Measurements from ENCODE around the gene PARD3. TPM values are rescaled to one million over a fixed set of nuclear protein-coding genes. Genes with fewer than 3 reads are reported as not detected.
A peak's percentile ranks its signal among the peaks of the same experiment; 100 is the strongest.
"Not testable (repeated sequence)": the region's sequence is repeated elsewhere in the genome, so short reads cannot be mapped to it uniquely, and the experiment has no call there.

The PARD3 gene
- total RNA-seq, 1 donor from 2014 or later: 29.4 TPM

DNA sequence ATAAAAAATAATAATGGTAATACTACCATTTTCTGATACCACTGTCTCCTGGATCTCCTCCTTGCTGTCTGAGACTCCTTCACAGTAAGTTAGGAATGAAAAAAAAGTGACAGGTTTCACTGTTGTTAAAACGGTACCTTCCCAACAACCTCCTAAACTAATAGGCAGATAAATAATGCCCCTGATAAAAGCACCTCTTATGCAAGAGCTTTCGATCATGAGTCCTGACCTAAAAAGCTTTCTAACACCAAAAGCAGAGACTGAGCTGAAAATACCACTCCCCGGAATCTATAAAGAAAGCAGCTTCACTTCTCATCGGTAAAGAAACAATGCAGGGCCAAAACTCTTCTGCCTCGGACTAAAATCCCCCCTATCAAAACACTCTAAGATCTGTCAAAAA lies 14.5 kb downstream of the PARD3 start:
- no peak for DNase-seq (ENCODE audit: low read depth in 2 of 2)

DNA sequence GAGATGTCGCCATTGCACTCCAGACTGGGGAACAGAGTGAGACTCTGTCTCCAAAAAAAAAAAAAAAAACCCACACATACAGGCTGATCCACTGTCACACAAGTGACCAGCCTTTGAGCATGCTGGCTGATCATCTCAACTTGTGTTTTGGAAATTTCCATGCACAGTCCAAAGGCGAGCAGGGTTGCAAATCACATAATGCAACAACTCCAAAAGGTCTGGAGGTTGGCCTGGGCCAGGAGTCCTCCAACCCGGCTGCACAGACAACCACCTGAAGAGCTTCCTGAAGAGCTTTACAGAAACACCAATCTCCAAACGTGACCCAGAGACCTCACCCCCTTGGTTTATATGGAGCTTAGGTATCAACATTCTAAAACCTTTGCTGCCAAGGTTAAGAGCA lies 16.4 kb downstream of the PARD3 start:
- no peak for DNase-seq (ENCODE audit: low read depth in 2 of 2)

DNA sequence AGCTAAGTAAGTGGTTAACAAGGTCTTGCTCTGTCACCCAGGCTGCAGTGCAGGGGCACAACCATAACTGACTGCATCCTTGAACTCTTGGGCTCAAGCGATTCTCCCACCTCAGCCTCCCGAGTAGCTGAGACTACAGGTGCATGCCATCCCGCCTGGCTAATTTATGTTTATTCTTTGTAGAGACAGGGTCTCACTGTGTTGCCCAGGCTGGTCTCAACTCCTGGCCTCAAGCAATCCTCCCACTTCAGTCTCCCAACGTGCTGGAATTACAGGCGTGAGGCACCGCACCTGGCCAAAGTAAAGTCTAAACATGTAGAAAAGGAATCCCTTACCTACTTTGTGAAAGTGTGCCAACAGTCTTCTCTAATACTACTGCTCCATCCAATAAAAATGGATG lies 17.9 kb downstream of the PARD3 start:
- no peak for DNase-seq (ENCODE audit: low read depth in 2 of 2)

DNA sequence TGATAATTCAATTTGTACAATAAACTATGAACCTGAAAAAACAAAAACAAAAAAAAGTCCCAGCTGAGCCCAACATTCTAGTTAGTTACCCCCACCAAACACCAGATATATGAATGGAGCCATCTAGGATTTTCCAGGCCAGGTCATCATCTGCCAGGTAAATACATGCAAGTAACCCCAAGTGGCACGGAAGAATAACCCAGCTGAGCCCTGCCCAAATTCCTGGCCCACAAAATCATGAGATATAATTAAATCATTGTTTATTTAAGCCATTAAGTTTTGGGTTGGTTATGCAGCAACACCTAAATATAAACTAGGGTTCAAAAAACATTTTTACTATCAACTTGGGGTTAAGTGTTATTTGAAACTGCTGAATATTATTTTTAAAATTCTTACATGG lies 19.0 kb downstream of the PARD3 start:
- no peak for DNase-seq (ENCODE audit: low read depth in 2 of 2)

DNA sequence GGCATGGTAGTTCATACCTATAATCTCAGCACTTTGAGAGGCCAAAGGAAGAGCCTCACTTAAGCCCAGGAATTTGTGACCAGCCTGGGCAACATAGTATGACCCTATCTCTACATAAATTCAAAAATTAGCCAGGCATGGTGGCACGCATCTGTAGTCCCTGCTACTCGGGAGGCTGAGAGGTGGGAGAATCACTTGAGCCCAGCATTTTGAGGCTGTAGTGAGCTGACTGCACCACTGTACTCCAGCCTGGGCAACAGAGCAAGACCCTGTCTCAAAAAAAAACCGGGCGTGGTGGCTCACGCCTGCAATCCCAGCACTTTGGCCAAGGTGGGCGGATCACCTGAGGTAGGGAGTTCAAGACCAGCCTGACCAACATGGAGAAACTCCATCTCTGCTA lies 19.8 kb downstream of the PARD3 start:
- DNase-seq (ENCODE audit: low read depth in 2 of 2): no peak

DNA sequence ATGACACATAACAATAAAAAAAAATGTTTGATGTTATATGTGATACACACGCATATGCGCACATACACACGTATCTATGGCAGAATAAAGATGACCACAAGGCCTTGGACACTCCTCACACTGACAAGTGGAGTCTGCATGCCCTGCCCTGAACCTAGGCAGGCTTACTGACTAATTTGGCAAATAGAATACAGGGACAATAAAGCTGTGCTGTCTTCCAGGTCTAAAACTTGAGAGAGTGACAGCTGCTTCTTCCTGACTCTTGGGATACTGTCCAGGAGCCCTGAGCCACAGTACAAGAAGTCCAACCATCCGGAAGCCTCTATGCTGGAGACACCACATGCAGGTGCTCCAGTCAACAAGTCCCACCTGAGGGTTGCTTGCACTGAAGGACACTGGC lies 20.3 kb downstream of the PARD3 start:
- no peak for DNase-seq (ENCODE audit: low read depth in 2 of 2)

DNA sequence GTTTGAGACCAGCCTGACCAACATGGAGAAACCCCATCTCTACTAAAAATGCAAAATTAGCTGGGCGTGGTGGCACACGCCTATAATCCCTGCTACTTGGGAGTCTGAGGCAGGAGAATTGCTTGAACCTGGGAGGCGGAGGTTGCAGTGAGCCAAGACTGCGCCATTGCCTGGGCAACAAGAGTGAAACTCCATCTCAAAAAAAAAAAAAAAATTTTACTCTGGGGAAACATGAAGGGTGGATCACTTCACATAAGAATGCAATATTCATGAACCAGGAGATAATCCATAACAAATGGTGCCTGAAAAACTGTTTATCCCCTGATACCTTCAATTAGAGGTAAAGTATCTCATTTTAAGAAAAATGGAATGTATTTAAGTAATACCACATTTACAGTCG lies 21.5 kb downstream of the PARD3 start:
- DNase-seq (ENCODE audit: low read depth in 2 of 2): not testable (repeated sequence)

DNA sequence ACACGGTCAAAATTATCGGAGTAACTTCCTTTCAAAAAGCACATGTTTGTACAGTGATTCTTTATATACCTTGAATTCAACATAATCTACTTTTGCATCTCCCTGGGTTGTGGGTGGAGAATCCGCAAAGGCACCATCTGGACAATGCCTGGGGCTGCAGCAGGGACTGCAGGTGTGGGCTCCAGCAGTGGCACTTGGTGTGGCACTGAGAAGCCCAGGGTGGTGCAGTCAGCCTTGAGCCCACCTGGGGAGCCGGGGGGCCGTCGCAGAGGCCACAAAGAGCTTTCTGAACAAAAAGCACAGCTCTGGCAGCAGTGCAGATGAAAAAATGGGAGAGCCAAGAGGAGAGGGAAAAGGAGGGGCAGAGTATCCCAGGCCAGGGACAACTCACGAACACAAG lies 22.2 kb downstream of the PARD3 start:
- no peak for DNase-seq (ENCODE audit: low read depth in 2 of 2)

DNA sequence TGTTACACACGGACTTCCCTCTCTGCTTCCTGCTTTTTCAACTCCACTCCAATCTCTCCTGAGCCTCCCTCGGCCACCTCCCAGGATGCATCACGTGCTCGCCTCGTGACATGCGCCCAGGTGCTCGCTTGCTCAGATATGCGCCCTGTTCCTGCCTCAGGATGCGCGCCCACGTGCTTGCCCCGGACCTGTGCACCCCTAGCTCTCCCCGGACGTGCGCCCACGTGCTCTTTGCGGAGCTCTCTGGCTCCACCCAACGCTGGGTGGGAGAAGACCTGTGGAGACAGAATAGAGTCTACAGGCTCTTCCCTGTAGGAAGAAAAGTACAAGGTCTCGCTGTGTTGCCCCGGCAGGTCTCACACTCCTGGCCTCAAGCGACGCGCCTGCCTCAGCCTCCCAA lies 23.1 kb downstream of the PARD3 start:
- DNase-seq (ENCODE audit: low read depth in 2 of 2): no peak

DNA sequence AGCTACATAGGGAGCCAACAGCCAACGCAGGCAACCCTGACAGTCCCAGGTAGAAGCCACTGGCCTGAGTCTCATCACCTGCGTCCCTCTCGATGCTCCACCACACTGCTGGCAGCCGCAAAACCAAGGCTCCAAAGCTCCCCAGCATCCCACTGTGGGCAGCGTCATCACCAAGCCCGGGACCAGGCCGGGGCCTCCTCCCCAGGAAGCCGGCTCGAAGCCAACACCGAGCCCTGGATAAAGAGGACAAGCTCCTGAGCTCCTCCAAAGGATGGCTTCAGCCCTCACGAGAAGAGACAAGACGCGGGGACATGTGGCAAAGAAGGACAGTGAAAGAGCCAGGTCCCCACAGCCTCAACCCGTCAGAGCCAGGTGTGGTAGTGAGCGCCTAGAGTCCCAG lies 23.9 kb downstream of the PARD3 start:
- DNase-seq (ENCODE audit: low read depth in 2 of 2): no peak

DNA sequence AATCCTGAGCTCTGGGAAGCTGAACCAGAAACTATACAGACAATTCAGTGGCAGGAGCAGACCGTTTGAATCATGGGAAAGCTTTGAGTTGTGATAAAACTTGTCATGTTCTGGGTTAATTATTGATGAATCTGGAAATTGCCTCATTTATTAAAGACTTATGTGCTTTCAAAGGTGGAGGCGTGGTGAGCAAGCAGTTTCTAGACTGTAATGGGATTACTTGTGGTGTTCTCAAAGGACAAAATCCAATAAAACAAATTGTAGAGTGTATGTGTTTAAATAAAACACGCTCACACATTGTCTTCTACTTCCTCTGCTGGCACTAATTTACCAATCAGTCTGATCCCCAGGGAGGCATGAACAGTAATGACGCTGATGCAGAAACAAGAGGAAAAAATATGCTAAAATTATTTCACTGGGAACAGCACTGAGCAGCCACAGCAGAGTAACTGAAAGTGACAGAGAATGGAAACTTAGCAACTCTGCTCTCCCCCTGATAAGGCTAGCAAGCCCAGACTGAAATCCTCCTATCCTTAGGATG lies 25.1 kb downstream of the PARD3 start:
- peak; percentile 22 to 79 for DNase-seq (ENCODE audit: low read depth in 2 of 2)

DNA sequence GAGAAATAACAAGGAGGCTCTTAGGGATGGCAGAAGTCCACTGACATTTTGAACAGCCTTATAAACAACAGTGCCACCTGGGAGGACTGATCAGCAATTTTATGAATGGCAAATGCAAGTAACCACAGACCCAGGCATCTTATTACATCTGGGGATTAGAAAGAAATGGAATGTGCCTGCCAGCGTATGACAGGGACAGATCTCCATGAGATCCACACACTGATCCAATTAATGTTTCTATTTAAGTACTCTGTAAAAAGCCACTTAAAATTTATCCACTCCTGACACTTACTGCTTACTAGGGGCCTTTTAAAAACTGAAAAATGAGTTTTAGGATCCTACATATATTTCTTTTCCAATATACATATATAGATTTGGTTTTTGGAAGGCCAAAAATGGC lies 28.6 kb downstream of the PARD3 start:
- no peak for DNase-seq (ENCODE audit: low read depth in 2 of 2)

DNA sequence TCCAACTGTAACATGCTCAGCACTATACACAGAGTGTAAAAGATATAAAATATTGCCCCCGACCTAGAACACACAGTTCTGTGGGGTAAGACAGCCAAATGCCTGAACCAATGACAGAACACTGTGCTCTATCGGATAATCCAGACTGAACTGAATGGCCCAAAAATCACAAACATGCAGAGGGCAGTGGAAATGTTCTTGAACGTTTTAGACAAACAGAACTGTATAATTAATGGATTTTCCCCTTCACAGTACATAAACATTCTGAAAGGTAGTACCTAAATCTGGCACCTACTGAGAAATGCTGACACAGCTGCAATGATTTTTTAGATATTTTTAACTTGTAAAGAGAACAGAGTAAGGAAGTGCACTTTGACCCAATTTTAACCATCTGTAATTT lies 33.4 kb downstream of the PARD3 start:
- peak in 1 of 2 donors; percentile 58 for DNase-seq (ENCODE audit: low read depth in 2 of 2)

DNA sequence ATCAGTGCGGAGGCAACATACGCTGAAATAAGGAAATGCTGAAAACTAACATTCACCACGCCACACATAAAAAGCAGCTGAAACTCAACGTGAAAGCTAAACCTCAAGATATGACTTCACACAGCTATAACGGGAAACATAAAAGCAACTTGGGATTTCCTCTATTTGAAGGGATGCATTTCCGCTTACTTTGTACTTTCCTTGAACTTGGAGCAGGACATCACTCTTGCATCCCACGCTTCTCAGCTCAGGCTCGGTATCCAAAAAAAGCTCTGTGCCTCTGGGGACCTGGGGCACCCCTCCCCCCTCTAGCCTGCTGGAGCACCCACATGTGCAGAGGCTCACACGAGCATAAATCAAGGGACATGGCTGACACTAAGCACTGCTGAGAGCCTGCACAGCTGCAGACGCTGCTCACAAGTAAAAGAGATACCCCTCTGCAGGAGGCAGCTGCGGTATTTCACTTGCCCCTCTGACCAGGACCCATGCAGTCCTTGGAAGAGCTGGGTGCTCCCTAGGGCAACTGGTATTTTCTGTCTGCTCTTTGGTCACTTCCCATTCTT lies 34.2 kb downstream of the PARD3 start:
- DNase-seq (ENCODE audit: low read depth in 2 of 2): peak in 1 of 2 donors; percentile 72

DNA sequence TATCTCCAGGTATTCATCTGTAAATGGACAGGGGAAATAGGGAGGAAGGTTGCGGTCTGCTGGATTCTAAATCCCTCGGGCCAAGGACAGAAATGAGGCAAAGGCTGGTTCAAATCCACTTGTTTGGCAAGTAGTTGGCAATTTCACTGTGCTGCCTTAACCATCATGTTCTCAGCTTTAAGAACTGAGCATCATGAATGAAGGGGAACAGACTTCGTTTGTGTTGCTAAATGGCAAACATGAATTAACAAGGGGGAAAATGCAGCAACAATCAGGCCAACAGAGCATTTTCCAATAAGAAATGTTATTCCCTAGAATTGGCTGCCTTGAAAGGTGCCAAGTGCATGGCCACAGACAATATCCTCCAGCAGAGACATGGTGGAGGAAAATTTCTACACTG lies 36.9 kb downstream of the PARD3 start:
- no peak for DNase-seq (ENCODE audit: low read depth in 2 of 2)

DNA sequence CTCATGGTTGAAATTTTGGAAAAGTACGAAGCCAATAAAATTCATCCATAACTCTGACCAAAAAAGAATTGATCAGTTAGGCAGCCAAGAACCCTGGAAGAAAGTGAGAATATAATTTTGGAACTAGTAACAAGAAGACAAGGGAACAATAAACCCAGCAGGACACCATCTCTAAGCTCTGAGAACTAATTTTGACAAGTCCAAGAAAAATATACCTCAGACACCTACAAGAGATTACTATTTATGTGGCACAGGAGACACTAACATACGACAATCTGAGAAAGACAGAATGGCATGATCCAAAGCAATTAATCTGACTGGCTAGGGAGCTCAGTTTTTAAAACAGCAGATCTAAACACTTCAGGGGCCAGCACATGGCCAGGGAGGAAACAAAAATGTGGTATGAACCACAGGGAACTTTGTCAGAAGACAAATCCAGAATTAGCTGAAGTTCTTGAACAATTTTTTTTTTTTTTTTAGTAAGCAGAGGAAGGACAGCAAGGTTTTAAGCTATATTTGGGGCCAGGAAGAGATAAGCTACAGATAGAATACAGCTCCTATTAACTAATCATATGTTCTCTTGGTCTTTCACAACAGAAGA lies 38.9 kb downstream of the PARD3 start:
- DNase-seq (ENCODE audit: low read depth in 2 of 2): no peak

DNA sequence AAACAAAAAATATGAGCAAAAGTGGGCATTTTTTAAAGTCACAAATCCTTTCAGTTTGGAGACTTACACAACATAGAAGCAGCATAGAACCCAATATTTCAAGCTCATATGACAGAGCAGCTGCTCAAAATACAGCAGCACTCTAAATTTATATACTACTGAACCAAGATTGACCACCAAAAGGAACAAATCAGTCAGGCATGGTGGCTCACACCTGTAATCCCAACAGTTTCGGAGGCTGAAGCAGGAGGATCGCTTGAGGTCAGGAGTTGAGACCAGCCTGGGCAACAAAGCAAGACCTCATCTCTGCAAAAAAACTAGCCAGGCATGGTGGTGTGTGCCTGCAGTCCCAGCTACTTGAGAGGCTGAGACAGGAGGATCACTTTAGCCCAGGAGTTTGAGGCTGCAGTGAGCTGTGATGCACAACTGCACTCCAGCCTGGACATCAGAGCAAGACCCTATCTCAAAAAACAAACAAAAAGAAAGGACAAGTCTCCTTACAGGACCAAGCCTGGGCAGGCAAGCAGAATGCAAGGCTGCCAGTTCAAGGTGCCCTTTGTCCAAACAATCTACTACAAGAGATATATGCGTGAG lies 40.0 kb downstream of the PARD3 start:
- DNase-seq (ENCODE audit: low read depth in 2 of 2): no peak

DNA sequence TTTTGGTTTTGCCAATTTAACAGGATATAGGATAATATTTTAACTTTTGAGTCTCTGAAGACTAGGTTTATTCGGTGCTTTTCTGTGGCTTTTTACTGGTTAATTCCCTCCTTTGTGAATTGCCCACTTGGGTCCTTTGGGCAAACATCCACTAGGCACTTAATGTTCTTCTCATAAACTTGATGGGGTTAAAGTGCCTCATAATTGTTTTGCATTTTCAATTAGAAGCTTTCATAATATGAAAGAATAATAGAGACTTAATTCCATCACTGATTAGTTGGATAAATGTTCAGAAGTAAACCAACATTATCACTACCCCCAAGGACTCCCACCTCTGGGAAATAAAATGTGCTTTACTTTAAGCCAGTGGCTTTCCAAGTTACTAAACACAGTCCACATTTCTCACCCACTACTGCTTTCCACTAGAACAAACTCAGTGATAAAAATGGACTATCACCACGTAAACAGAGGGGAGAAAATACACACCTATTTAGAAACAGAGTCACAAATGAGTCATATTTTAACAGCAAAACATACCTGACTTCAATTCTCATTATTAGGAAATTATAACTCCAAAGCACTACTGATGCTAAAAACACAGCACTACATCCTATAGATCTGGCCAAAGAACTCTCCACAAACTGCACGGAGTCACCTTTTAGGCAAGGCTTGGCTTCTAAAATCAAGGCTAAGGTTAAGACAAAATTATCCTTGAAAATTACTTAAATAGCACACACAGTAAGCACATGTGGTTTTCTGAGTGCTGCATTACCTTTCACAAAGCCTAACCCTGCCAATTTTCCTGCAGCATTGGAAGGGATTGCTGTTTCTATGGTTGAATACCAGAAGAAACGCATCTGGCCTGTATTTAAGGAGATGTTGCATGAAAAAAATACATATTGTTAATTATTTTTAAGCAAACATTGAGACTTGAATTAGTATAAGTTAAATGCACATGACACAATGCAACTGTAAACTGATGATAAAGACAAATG lies 41.2 kb downstream of the PARD3 start:
- DNase-seq (ENCODE audit: low read depth in 2 of 2): no peak

DNA sequence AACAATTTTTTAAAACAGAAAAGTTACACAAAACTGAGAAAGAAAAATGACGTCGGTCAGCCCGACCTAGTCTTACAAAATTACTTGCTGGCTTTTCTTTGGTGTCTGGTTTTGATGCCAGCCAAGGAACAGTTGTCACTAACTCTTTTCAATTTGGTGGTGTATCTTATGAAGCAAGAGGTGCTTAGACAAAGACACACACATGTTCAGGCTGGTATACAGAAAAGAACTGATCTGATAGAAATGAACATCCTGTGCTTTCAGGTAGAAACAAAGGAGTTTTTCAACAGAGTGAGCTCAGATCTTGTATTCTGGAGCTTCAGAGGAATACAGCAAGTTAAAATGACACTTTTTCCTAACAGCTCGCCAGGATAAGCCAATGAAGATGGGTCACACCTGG lies 43.6 kb downstream of the PARD3 start:
- DNase-seq (ENCODE audit: low read depth in 2 of 2): no peak

DNA sequence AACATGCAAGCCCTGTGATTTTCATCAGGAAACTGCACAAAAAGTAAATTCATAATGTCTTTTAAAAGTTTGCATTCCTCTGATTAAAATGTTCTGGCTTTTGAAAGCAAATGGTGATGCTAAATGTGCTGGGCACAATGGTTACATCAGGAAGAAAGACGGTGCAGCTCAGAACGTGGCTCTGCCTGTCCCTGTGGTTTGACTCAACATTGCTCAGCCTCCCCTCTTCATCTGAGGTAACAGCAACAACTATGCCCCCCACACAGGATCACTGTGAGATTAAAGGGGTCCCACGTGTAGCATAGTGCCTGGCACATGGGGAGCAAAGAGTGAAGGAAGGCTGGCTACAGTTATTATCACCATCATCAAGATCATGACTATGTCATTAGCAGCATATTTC lies 44.0 kb downstream of the PARD3 start:
- no peak for DNase-seq (ENCODE audit: low read depth in 2 of 2)

DNA sequence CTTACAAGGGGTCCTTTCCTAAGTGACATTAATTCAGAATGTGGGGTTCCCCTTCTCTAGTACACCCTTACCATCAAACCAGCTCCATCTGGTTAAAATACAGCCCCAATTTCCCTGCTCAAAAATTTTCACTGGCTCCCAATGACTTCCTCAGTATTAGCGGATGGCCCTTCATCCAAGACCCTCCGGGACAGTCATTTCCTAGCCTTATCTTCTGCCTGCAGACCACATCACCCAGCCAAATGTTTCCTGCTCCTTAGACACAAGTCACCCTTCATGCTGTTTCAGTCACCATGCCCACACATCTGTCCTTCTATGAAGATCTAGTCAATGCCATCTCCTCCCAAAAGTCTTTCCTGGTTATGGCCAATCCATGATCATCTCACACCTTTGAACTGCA lies 45.2 kb downstream of the PARD3 start:
- DNase-seq (ENCODE audit: low read depth in 2 of 2): peak in 1 of 2 donors; percentile 22

DNA sequence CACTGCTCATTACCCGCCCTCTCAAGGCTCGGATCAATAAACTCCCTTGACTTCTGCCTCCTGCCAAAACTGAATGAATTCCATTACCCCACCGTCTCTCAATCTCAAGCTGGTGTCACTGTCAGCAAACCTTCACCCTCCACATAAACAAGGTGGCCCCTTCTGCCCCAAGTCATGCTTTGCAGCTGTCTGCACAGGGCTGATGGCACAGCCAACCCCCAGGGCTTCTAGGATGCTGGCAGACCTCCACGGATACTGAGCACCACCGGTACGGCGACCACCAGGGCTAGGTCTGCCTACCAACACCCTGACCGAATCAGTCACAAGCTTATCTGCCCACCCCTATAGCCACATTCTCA lies 46.1 kb downstream of the PARD3 start:
- no peak for DNase-seq (ENCODE audit: low read depth in 2 of 2)

Data from lung microvascular endothelial cell (primary cell).